NCI-H510A (cell line): ENCODE data around the gene ISCA1.

Experiments
- DNase-seq: peaks from one replicate; lab custom pipeline; 2025; lab: John Stamatoyannopoulos, UW

Gene ISCA1

DNA sequence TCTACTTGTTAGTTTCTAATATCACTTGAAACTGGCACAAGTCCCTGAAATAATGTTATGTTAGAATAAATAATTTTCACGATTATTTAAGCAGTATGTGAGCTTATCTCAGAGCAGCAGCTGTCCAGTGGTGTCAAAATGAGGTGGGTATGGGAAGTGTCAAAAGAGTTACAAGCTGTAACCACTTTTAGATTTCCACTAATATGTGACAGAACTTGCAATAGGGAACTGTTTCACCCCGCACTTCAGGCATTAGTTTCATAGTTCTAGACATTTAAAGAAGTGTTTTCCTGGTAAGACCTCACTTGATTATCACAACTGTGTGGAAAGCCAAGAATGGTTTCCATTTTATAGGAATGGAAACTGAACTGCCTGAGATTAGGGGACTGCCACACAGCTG is 2.9 kb upstream of the ISCA1 start:
- DNase-seq, result no peak

DNA sequence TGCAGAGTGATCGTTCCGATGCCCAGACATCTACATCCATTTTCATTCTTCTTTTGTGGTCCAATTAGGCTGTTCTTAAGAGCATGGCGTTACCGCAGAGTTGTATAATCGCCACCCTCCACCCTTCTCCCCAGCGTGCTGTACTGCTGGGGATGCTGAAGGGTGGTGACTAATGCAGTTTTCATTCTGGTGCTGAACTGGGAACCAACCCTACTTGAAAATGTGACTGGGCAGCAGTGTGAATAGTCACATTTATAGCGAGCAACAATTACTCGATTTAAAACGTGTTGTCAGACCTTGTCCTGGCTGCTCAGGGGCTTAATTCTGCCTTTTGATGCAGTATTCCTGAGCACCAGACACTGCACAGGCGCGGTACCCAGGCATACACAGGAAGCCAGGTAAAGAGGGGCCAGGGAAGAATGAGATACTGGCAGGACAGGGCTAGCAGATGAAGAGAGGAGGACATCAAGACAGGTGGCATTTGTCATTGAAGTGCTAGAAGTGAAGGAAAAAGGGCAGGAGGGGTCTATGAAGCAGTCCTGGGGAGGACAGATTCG is 719 bp upstream of the ISCA1 start:
- peak; percentile 12 for DNase-seq

GRCh38 chr9:86281593-86282076 is 703 bp downstream of the ISCA1 start:
- no peak for DNase-seq

DNA sequence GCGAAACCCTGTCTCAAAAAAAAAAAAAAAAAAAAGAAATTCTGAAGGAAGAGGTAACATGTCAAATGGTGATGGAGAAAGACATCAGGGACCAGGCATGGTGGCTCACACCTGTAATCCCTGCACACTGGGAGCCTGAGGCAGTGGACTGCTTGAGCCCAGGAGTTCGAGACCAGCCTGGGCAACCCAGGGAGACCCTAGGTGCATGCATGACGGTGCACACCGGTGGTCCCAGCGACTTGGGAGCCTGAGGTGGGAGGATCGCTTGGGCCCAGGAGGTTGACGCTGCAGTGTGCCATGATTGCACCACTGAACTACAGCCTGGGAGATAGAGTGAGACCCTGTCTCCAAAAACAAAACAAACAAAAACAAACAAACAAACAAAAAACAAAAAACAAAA is 1.8 kb downstream of the ISCA1 start:
- no peak for DNase-seq

GRCh38 chr9:86279839-86280238 is 2.5 kb downstream of the ISCA1 start:
- DNase-seq, result no peak

DNA sequence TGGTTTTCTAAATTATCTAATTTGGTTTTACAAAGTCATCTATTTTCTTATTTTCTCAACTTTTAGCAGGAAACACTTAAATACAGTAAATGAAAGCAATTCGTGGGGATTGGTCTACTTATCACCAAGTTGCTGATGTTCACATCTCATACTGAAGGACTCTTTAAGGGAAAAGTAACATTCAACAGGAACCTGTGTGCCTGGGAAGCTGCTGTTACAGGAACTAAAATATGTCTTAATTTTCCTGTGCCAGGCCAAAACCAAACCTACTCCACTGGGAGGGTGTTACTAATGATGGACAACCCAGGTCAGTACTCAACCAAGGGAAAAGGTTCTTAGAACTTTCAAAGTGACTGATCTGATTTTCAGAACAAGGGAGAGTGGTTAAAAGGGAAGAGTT is 5.3 kb downstream of the ISCA1 start:
- no peak for DNase-seq

GRCh38 chr9:86275962-86276361 is 6.4 kb downstream of the ISCA1 start:
- no peak for DNase-seq

- no peak for DNase-seq
These were observed 7.3 kb downstream of the ISCA1 start for GRCh38 chr9:86274821-86275643.

DNA sequence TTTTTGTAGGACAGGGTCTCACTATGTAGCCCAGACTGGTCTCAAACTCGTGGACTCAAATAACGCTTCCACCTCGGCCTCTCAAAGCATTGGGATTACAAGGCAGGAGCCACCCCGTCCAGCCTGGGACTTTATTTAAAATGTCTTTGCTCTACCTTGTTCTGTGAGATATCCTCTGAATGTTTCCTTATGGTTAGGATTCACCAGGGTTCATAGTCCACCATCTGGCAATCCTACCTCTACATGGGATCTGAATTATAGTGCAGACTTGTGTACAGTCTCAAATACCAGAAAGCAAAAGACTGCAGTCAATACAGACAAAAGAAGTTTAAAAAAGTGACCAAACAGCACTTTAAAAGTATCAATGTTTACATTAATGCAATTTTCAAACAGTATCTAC is 10.1 kb downstream of the ISCA1 start:
- no peak for DNase-seq

- no peak for DNase-seq
These were observed 18.5 kb downstream of the ISCA1 start for GRCh38 chr9:86263876-86264275.

GRCh38 chr9:86262492-86262891 is 19.8 kb downstream of the ISCA1 start:
- no peak for DNase-seq

- no peak for DNase-seq
These were observed 22.8 kb downstream of the ISCA1 start, which contains the start of gene C9orf153 for GRCh38 chr9:86259557-86259956. Gene C9orf153 (minus strand): TSS chr9:86259657. CDS start chr9:86229603, 30,054 bp downstream.

- DNase-seq, result no peak
These were observed 24.9 kb downstream of the ISCA1 start for GRCh38 chr9:86257391-86257790.

- no peak for DNase-seq
These were observed 25.7 kb downstream of the ISCA1 start for GRCh38 chr9:86256653-86257052.

- DNase-seq, result no peak
These were observed 28.8 kb downstream of the ISCA1 start for GRCh38 chr9:86253577-86253976.

DNA sequence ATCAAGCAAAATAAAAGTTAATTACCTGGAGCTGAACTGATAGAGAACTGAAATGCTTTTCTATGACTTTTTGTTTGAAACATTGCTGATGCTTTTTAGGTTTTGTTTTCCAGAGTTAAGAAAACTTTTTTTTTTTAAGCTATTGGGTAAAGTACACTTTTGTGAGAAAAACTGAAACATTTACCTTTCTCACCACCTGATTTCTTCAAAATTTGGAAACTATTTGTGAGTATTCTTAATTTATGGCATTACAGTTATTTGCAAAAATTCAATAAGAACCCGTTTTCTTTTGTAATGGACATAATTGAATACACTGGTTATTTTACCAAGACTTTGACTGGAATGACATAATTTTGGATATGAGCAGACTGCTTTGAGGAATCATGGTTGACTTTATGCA is 29.5 kb downstream of the ISCA1 start:
- DNase-seq, result no peak

DNA sequence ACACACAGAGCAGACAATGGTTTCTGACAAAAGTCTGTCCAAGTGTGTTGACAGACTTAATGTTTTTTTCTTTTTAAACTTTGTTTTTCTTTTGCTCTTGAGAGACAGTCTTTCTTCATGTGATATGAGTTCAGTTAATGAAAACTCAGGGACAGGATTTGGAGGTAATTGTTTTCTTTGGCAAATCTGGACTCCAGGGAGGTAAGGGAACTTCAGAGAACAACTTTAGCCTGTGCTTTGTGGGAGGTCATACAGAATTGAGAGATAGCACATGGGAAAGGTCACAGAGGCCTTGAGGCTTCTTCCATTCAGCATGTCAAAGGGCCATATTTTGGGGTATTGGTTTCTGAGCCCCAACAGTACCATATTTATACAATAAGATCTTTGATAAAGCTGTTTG is 32.2 kb downstream of the ISCA1 start:
- DNase-seq, result no peak

GRCh38 chr9:86248746-86249145 is 33.6 kb downstream of the ISCA1 start:
- no peak for DNase-seq

DNA sequence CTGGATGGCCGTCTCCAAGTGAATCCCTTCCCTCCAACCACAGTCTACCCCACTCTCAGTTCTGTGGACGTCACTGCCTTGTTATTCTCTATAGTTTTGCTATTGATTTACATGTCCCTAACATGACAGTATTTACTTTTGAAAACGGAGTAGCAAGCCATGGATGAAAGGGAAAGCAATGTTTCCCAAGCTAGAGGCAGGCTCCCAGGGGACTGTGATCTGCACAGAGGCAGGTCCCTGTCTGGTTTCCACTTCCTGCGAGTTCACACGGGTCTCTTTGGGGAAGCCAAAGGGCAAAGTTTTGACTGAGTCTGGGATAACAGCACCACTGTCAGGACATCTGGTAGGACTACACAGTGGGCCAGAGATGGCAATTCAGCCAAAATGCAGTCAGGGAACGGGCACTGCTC is 35.6 kb downstream of the ISCA1 start:
- no peak for DNase-seq

DNA sequence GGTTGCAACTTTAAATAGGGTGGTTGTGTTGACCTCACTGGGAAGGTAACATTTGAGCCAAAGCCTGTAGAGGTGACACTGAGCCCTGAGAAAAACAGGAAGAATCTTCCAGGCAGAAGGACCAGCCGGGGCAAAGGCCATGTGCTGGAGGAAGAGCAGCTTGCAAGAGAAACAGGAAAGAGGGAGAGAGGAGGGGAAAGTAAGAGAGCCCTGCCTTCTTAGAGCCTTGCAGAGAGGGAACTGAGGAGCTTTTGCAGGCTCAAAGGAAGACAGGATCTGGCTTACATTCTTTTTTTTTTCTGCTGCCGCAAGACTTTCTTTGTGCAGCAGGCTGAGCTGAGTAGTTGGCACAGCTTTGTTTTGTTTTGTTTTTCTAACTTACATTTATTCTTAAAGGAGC is 40.3 kb downstream of the ISCA1 start:
- DNase-seq, result no peak

DNA sequence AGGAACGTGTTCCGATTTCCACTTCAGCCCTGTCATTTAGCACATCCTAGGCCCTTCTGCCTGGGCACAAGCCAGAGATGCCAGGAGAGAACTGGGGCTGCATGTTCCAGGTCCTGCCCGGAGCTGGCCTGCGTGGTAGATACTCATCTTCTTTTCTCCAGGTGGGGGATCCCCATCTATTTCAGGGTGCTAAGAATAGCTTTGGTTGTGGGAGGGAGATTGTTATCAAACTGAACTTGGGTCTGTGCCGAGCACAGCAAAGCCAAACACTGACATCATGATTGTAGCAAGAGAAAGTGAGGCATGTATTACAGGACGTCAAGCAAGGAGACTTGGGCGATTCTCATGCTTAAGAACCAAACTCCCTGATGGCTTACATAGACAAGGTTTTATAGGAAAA is 41.1 kb downstream of the ISCA1 start:
- DNase-seq, result no peak

DNA sequence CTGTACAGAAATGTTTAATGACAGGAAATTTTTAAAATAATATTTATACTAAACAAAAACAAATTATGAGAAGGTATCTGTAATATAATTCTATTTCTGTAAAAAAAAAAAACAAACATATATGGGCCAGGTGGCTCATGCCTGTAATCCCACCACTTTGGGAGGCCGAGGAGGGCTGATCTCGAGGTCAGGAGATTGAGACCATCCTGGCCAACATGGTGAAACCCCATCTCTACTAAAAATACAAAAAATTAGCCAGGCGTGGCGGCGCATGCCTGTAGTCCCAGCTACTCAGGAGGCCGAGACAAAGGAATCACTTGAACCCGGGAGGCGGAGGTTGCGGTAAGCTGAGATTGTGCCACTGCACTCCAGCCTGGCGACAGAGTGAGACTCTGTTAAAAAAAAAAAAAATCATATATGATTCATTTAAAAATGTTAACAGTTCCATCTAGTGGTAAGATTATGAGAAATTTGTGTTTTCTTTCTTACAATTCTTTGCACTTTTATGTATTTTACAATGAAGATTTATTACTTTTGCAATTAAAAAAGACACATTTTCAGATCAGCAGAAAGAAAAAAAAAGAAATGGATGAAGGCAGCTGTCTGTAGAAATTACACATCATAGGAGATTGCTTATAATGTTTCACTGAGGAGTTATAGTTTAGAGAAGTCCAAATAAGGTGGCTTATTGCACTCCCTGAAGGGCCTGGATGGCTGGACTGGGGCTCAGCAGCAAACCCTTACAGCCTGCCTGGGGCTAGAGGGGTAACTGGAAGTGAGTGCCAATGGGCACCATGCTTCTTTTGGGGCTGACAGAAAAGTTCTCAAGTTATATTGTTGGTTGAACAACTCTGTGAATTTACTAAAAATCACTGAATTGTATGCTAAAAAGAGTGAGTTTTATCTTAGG is 43.2 kb downstream of the ISCA1 start:
- DNase-seq, result no peak

GRCh38 chr9:86230858-86231257 is 51.5 kb downstream of the ISCA1 start:
- DNase-seq, result no peak
